H1 (cell line): ENCODE data around the gene TFAP2C.

Source experiments
- EZH2 ChIP-seq: fragments of 200-600 bp; sonication (generic); IDR thresholded peaks from 2 replicates; pipeline ENCODE4 v1.7.1; 2012; ENCODE audit warnings: low read depth, mild to moderate bottlenecking, moderate library complexity, low read length, inconsistent platforms; ENCODE audit not compliant: severe bottlenecking
- GABPA ChIP-seq: IDR thresholded peaks from 2 replicates; pipeline ENCODE4 v1.6.1; 2011; ENCODE audit warnings: mild to moderate bottlenecking, low read length, moderate library complexity, borderline replicate concordance; ENCODE audit not compliant: insufficient read depth
- POLR2A ChIP-seq, 2 experiments: IDR thresholded peaks; 1 replicate in 1 of 2; 2 replicates in 1 of 2; pipeline ENCODE4 v1.6.1; 2011; ENCODE audit warnings: low read depth in 2 of 2, low read length in 2 of 2, mild to moderate bottlenecking in 2 of 2; ENCODE audit errors: control extremely low read depth in 1 of 2
- SP2 ChIP-seq: IDR thresholded peaks from 2 replicates; pipeline ENCODE4 v1.6.1; 2012; ENCODE audit warnings: mild to moderate bottlenecking, low read length, inconsistent platforms
- TF ChIP-seq, protein P1 (sequence below), 3 experiments: IDR thresholded peaks; 1 replicate in 2 of 3; 2 replicates in 1 of 3; pipeline versions ENCODE4 v1.5.1 to v1.6.1; 2011; ENCODE audit warnings: low read length in 3 of 3, mild to moderate bottlenecking in 3 of 3, inconsistent platforms in 2 of 3, low read depth in 1 of 3, moderate library complexity in 1 of 3; ENCODE audit not compliant: insufficient read depth in 1 of 3; ENCODE audit errors: control extremely low read depth in 1 of 3
- TF ChIP-seq, protein P2 (sequence below): IDR thresholded peaks from 2 replicates; pipeline ENCODE4 v1.6.1; 2011; ENCODE audit warnings: low read length, improper control_type of control experiment

DNA sequence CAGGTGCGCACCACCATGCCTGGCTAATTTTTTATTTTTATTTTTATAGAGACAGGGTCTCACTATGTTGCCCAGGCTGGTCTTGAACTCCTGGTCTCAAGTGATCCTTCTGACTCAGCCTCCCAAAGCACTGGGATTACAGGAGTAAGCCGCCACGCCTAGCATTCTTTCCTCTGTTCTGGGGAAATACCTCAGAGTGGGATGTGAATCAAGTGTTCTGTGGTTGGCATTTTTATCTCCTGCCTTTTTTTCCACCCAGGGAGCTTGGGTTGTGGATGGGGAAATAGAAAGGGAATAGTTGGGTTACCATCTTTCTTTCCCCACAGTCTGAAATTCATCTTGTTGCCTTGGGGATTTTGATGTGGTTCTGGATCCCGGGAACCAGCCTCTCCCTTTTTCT is 24.1 kb downstream of the TFAP2C start:
- TF ChIP-seq, protein P1, sequence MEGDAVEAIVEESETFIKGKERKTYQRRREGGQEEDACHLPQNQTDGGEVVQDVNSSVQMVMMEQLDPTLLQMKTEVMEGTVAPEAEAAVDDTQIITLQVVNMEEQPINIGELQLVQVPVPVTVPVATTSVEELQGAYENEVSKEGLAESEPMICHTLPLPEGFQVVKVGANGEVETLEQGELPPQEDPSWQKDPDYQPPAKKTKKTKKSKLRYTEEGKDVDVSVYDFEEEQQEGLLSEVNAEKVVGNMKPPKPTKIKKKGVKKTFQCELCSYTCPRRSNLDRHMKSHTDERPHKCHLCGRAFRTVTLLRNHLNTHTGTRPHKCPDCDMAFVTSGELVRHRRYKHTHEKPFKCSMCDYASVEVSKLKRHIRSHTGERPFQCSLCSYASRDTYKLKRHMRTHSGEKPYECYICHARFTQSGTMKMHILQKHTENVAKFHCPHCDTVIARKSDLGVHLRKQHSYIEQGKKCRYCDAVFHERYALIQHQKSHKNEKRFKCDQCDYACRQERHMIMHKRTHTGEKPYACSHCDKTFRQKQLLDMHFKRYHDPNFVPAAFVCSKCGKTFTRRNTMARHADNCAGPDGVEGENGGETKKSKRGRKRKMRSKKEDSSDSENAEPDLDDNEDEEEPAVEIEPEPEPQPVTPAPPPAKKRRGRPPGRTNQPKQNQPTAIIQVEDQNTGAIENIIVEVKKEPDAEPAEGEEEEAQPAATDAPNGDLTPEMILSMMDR (IDR thresholded peaks at IDR 0.05; ENCODE audit: control extremely low read depth in 1 of 3, insufficient read depth in 1 of 3, low read depth in 1 of 3, low read length in 3 of 3), result no peak
- TF ChIP-seq GABPA, result no peak
- no peak for TF ChIP-seq POLR2A (IDR thresholded peaks at IDR 0.05; ENCODE audit: control extremely low read depth in 1 of 2, low read depth in 2 of 2, low read length in 2 of 2)
- TF ChIP-seq SP2, result no peak
- no peak for TF ChIP-seq EZH2
- TF ChIP-seq, protein P2, sequence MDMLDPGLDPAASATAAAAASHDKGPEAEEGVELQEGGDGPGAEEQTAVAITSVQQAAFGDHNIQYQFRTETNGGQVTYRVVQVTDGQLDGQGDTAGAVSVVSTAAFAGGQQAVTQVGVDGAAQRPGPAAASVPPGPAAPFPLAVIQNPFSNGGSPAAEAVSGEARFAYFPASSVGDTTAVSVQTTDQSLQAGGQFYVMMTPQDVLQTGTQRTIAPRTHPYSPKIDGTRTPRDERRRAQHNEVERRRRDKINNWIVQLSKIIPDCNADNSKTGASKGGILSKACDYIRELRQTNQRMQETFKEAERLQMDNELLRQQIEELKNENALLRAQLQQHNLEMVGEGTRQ, result no peak
